Activated T-helper 9 cell treated with anti-CD3 and anti-CD28 coated beads, Interleukin-2, amount 50 U/mL, for 16 hours (primary cell): ENCODE data around the gene EHF.

Experiments
- DNase-seq: peaks from one replicate; pipeline ENCODE4 v3.0.0-alpha.2; 2020; ENCODE audit warnings: low read depth

EHF gene

GRCh38 chr11:34644669-34645406 lies 23.9 kb downstream of the EHF start:
- no peak for DNase-seq

- DNase-seq = no peak
Measured at GRCh38 chr11:34646431-34646830, 25.5 kb downstream of the EHF start.

DNA sequence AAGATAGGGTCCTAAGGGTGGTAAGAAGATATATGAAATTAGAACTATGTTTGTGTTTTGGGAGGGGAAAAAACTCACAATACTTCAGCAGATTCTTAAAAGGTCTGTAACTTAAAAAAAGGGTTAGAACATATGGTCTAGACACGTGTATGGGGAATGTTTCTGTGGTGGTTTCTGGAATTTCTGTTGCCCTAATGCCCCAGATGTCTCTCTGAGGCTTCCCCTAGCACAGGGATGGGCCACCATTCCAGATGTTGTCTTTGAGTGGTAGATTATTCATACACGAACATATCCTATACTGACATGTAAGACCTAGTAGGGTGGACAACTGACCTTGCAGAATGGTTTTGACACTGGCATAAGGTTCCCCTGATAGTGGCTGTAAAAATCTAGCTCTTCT lies 26.2 kb downstream of the EHF start:
- no peak for DNase-seq

DNA sequence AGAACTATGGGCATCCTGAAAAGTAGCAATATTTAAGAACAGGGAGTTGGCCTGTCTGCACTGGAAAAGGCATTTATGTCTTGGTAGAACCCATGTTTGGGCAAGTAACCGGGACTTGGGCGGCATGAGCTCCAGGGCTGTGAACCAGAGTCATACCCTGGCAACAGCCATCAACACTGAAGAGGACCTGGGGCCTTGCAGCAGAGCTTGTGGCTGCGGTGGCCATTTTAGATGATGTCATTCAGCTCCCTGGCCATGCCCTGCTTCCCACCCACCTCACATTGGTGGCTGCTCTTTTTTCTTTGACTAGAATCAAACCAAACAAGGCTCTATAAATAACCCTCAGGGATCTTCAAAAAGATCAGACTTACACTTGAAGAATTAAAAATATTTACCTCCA lies 26.6 kb downstream of the EHF start:
- no peak for DNase-seq

DNA sequence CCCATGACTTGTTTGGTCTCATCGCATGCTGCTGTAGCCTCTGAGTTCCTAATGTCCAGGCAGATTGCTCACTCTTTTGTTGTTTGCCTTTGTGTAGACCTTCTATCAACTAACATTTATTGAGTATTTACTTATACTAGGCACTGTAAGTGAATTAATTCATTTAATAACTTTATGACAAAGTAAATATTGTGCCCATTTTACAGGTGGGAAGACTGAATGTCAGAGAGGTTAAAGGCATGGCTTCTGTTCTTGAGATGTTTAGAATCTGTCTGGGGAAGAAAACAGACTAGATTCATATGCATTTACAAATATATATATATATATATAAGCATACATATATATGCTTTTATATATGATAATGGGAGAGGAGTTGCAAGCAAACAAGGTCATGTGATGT lies 27.1 kb downstream of the EHF start:
- DNase-seq = no peak

GRCh38 chr11:34649597-34649996 lies 28.7 kb downstream of the EHF start:
- no peak for DNase-seq

- peak; percentile 65 for DNase-seq
Measured at GRCh38 chr11:34650528-34650927, 29.6 kb downstream of the EHF start.

DNA sequence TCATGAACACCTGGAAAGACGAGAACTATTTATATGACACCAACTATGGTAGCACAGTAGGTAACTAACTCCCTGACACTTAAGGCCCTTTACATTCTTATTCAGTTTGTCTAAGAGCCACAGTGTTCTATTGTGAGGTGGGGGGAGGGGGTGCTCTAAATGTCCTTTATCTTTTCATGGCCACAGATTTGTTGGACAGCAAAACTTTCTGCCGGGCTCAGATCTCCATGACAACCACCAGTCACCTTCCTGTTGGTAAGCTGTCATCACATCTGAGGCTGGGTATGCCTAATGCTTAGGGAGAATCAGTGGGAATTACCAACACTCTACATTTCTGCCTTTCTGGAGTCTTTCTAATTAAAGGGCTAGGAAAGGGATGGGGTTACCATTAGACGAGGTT lies 30.7 kb downstream of the EHF start:
- no peak for DNase-seq

GRCh38 chr11:34652191-34652973 lies 31.5 kb downstream of the EHF start:
- no peak for DNase-seq

DNA sequence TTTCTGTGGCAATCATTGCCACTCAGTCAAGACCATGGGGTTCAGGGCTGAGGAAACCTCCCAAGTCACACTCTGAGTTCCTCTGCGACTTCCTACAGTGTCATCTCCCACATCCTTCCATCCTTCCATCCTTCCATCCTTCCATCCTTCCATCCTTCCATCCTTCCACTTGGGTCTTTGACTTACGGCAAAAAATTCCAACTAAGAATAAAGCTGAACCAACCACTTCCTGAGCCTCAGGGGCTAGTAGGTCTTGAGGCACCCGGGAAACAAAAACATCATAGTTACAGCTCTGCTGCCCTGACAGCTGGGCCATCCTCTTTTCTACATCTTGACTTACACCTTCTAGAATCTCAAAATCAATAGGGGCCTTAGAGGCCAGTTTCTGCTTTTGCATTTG lies 32.1 kb downstream of the EHF start:
- no peak for DNase-seq

DNA sequence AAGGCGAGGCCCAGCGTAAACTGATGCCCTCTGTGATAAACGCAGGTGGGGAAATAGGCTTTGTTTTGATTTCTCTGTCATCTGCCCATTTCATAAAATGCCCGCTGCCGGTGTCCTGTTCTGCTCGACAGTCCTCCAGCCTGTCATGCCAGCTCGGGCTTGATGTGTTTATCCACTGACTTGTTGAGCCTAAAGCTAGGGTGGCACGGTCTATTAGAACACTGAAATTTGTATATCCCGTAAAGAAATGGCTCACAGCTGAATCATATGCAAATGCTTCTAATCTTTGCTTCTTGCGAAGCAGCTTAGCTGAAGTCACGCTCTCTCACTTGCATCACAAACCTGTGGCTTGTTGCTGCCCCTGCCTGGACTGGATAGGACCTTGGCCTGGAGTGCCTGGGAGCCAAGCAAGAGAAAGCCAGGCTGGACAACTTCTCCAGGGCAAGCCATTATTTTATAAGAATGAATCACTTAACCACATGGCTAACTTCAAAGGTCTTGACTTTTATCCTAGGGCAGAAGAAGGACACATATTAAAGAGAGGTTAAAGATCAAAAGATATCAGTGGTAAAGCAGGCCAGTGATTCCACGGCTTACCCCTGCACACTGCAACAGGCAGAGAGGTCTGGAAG lies 33.1 kb downstream of the EHF start:
- DNase-seq = no peak

GRCh38 chr11:34654483-34655334 lies 33.8 kb downstream of the EHF start:
- DNase-seq = no peak

DNA sequence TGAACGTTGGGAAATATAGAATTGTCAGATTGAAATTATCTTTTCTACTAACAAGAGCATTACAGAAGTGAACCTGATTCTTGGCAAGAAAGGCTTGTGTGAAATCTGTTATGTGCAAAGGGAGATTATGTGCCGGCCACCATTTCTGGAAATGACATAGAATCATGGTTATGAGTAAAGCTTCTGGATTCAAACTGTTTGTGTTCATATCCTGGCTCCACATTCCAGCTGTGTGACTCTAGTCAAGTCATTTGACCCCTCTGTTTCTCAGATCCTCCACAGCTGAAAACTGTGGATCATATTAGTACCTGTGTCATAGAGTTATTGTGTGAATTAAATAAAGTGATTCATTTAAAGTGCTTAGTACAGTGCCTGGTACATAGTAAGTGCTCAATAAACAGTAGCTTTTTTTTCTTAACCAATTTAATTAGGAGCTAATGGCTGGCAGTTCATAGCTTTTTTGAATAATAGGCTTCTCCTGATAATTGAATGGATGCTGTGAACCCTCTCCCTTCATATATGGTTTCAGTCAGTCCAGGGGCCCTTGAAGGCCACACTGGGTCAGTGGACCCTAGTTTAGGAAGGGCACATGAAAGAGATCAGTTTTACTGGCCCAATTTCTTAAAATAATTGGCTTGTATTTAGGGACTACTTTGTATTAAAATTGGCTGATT lies 34.6 kb downstream of the EHF start:
- DNase-seq = no peak

DNA sequence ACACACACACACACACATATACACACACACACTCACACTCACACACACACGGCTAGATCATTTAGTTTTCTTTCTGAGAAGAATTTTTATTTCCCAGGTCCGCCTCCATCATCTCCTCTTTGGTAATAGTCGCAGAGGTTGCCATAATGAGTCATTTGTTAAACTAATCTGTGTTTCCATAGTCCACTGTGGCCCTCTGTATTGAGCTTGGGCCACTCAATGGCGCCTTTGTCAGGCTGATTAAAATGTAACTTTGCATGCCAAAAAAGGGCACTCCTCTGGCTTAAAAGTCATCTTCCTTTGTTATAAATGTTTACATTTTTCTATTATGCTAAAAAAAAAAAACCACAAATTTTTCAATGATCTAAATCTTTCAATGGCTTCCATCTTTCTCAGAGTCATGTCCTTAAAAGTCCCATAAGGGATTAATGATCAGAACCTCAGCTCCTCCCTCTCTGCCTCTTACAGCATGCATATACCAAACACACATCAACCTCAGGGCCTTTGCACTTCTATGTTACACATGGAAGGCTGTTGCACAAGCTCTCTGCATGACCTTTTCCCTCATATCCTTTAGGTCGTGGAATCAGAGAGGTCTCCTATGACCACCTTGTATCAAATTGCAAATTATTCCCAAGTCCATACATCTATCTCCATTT lies 35.3 kb downstream of the EHF start:
- no peak for DNase-seq

DNA sequence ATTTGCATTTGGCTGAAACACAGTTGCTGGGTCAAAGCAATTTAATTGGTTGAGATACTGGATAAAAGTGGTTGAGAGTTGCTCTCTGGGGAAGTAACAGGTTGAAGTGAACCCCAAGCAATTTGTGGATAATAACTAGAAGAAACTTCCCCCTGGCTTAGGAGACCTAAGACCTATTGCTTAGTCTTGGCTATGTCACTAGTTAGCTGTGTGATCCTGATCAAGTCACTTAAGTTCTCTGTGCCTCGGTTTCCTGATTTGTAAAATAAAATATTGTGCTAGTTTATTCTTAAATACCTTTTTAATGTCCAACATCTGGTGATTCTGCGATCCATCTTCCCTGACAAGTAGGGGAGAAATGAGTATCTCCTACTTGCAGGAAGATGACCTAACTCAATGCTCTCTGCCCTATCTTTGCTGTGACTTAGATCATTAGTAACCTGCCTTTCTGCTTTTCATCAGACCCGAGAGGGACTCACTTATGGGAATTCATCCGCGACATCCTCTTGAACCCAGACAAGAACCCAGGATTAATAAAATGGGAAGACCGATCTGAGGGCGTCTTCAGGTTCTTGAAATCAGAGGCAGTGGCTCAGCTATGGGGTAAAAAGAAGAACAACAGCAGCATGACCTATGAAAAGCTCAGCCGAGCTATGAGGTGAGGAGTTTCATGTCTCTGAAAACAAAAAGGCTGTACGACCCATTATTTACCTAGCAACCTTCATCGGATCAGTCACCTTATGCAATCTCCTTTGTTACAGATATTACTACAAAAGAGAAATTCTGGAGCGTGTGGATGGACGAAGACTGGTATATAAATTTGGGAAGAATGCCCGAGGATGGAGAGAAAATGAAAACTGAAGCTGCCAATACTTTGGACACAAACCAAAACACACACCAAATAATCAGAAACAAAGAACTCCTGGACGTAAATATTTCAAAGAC lies 37.5 kb downstream of the EHF start:
- DNase-seq = no peak

DNA sequence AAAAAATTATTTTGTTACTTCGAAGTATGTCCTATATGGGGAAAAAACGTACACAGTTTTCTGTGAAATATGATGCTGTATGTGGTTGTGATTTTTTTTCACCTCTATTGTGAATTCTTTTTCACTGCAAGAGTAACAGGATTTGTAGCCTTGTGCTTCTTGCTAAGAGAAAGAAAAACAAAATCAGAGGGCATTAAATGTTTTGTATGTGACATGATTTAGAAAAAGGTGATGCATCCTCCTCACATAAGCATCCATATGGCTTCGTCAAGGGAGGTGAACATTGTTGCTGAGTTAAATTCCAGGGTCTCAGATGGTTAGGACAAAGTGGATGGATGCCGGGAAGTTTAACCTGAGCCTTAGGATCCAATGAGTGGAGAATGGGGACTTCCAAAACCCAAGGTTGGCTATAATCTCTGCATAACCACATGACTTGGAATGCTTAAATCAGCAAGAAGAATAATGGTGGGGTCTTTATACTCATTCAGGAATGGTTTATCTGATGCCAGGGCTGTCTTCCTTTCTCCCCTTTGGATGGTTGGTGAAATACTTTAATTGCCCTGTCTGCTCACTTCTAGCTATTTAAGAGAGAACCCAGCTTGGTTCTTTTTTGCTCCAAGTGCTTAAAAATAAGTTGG lies 38.3 kb downstream of the EHF start:
- DNase-seq = no peak

- DNase-seq = no peak
Measured at GRCh38 chr11:34665077-34665835, 44.4 kb downstream of the EHF start.

GRCh38 chr11:34667810-34668582 lies 47.1 kb downstream of the EHF start:
- DNase-seq = no peak
